Measurements from ENCODE around the gene SLC15A5.

- TF ChIP-seq CTCF (IDR thresholded peaks at IDR 0.05): no peak
- no peak for TF ChIP-seq RFX5 (IDR thresholded peaks at IDR 0.05; ENCODE audit: low read length)
- no peak for TF ChIP-seq EP300 (IDR thresholded peaks at IDR 0.05; ENCODE audit: borderline replicate concordance in 1 of 2, low read depth in 1 of 2, low read length in 1 of 2)
- no peak for TF ChIP-seq YY1 (IDR thresholded peaks at IDR 0.05; ENCODE audit: low read depth)
These were observed 55.7 kb downstream of the SLC15A5 start for GRCh38 chr12:16221776-16222175.
